ENCODE results near the gene NAA80. TPM values are rescaled to one million over a fixed set of nuclear protein-coding genes. Genes with fewer than 3 reads are reported as not detected.

NAA80 gene
- total and polyA plus RNA-seq, 2 of the 13 experiments (the other 11 are each of a cell fraction or from before 2014, with no cell fraction given), result 3.4 to 8.7 TPM

DNA sequence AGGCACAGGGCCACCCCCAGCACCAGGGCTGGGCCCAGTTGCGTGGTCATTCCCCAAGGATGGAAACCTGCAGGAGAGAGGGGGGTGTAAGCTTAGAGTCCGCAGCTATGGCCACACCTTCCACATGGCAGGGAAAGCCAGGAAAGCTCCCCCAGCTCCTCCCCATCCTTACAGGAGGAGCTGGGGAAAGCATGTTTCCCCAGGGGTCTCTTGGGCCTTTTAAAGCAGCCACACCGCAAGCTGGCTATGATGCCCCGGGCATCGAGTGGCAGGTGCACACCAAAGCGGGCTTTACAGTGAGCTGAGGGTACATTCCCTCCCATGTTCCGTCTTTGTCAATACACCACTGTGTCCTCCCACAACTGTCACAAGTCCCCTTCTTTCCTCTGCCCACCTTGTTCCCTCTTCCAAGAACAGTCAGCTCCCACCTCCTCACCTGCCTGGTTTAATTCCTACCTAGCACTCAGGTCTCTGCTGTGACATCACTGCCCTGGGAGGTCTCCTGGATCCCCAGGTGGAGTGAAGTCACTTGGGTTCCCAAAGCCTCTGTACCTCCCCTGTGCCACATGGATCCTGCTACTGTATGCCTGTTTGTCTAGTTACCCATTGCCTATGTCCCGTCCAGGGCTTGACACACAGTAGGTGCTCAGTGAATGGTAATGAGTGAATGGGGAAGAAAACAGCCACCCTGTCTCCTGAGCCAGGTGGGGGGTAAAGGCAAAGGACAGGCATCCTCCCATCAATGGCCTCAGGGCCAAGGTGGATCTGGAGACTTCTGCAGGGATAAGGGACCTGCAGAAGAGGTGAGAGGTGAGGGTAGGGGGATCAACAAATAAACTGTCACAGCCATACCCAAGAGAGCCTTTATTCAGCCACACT is 3.4 kb downstream of the NAA80 start:
- ATAC-seq (no peak), FAIRE-seq (no peak), DNase-seq (ENCODE audit: low spot score) (no peak)
- no peak for TF ChIP-seq ZNF772 (CRISPR knock-in tag; IDR thresholded peaks at IDR 0.05)
- 0 out of 2 replicates have a peak, but pooled peaks have one; percentile 16 for TF ChIP-seq POLR2G (IDR thresholded peaks at IDR 0.05; ENCODE audit: low read depth, low read length)
- Histone ChIP-seq H3K36me3 (replicated peaks in 1 of 2; ENCODE audit: control insufficient read depth in 1 of 2, insufficient read depth in 2 of 2, low read length in 2 of 2) (peaks cover 1 to 3% of the 10 kb centered on the region in 2 experiments; a peak in 3 of 5 replicates), H3K9me3 (ENCODE audit: low read length) (no peaks in the 10 kb centered on the region), H3K27me3 (ENCODE audit: control insufficient read depth in 1 of 2, insufficient read depth in 2 of 2, low read length in 2 of 2) (no peaks in the 10 kb centered on the region; a peak in 1 of 5 replicates), H3K27ac (ENCODE audit: extremely low read length, insufficient read depth, low read length) (no peak overlapping the region), H3K4me3 (replicated peaks in 1 of 3; ENCODE audit: insufficient read depth in 1 of 3, low read depth in 2 of 3, low read length in 3 of 3) (no peak overlapping the region), H3K79me2 (ENCODE audit: insufficient read depth, low read length) (peaks cover 22% of the 10 kb centered on the region), H2AFZ (ENCODE audit: low read length) (no peak overlapping the region), H4K20me1 (ENCODE audit: insufficient read depth, low read length) (no peaks in the 10 kb centered on the region), H3K4me1 (ENCODE audit: insufficient read depth, low read length) (peaks cover 50% of the 10 kb centered on the region), H3K4me2 (ENCODE audit: low read depth, low read length) (no peak overlapping the region), H3K9ac (ENCODE audit: insufficient read depth, low read depth, low read length) (no peak overlapping the region)
- in situ Hi-C loops (cut with HindIII; ENCODE audit: extremely low pct_ligation_motif_present, low pct_unique_long_range_greater_than_20kb), result no loop called here
- BruUV-seq (replicated peaks), result no TSS peak
- intact Hi-C loops (cut with micrococcal nuclease; ENCODE audit: unreplicated experiment), result no loop called here
- WGBS (ENCODE audit: low lambda C conversion rate), result 100% methylated on average over 4 of the region's 8 CpGs
- ChIA-PET POLR2A (interaction anchor here (0.5 kb wide), 1 partner anchor 17 kb away, joined by 3 read pairs; no protein-coding TSS in a partner anchor), CTCF (ENCODE audit: low intra/inter-chr PET ratio, low total read pairs) (no interaction called here)

GRCh38 chr3:50294492-50295403 is 4.5 kb downstream of the NAA80 start:
- CTCF ChIA-PET (ENCODE audit: low intra/inter-chr PET ratio, low total read pairs), result no interaction called here
- in situ Hi-C loops (cut with HindIII; ENCODE audit: extremely low pct_ligation_motif_present, low pct_unique_long_range_greater_than_20kb), result no loop called here
- H3K9ac ChIP-seq (ENCODE audit: insufficient read depth, low read depth, low read length), result no peak overlapping the region

More at GRCh38 chr3:50294492-50295403, 4.5 kb downstream of the NAA80 start:
- Histone ChIP-seq H2AFZ (ENCODE audit: low read length) (no peak overlapping the region), H3K4me2 (ENCODE audit: low read depth, low read length) (no peak overlapping the region), H3K27ac (ENCODE audit: extremely low read length, insufficient read depth, low read length) (no peak overlapping the region), H3K36me3 (replicated peaks in 1 of 2; ENCODE audit: control insufficient read depth in 1 of 2, insufficient read depth in 2 of 2, low read length in 2 of 2) (peaks cover 7 to 10% of the 10 kb centered on the region in 2 experiments; a peak in 3 of 5 replicates), H3K79me2 (ENCODE audit: insufficient read depth, low read length) (peaks cover 20% of the 10 kb centered on the region), H4K20me1 (ENCODE audit: insufficient read depth, low read length) (no peaks in the 10 kb centered on the region), H3K9me3 (ENCODE audit: low read length) (no peaks in the 10 kb centered on the region), H3K4me3 (replicated peaks in 1 of 3; ENCODE audit: insufficient read depth in 1 of 3, low read depth in 2 of 3, low read length in 3 of 3) (no peak overlapping the region), H3K4me1 (ENCODE audit: insufficient read depth, low read length) (peaks cover 46% of the 10 kb centered on the region), H3K27me3 (ENCODE audit: control insufficient read depth in 1 of 2, insufficient read depth in 2 of 2, low read length in 2 of 2) (no peaks in the 10 kb centered on the region; a peak in 1 of 5 replicates)
- DNase-seq (ENCODE audit: low spot score) (no peak), ATAC-seq (no peak), FAIRE-seq (no peak)
- intact Hi-C loops (cut with micrococcal nuclease; ENCODE audit: unreplicated experiment), result no loop called here
- 92% methylated on average over 8 of the region's 22 CpGs for WGBS (ENCODE audit: low lambda C conversion rate)
- TF ChIP-seq ZC3H13 (CRISPR knock-in tag; IDR thresholded peaks at IDR 0.05) (peak; percentile 62; the same call in 1 of the 2 replicates), ZNF83 (CRISPR knock-in tag; IDR thresholded peaks at IDR 0.05; ENCODE audit: borderline replicate concordance) (no peak)
- POLR2A ChIA-PET, result interaction anchor here (1.2 to 3.4 kb wide), 2 partner anchors 31 to 34 kb away, joined by 4 to 25 read pairs; no protein-coding TSS in a partner anchor
- no TSS peak for BruUV-seq (replicated peaks)
